Spleen (tissue), 7 donors: ENCODE results near the gene NCS1.

Source experiments
- CTCF ChIP-seq, 11 experiments: fragments of 200-600 bp in 7 of 11; fragments of 450-650 bp in 4 of 11; sonication (generic) in 4 of 11; IDR thresholded peaks in 8 of 11; conservative IDR thresholded peaks in 3 of 11; 1 replicate in 7 of 11; 2 replicates in 4 of 11; pipeline versions ENCODE4 v1.4.0 to v1.8.0; 2016 to 2021; ENCODE audit warnings: antibody characterized with exemption in 11 of 11, inconsistent platforms in 4 of 11, mild to moderate bottlenecking in 1 of 11
- POLR2A ChIP-seq, 3 donors: fragments of 450-650 bp; IDR thresholded peaks; one replicate each; pipeline ENCODE4 v1.5.1; 2017; ENCODE audit warnings: antibody characterized with exemption in 3 of 3, mild to moderate bottlenecking in 1 of 3
- donor health status: DM: no; HTN: no; CAD: no; lungs with moderate emphysema.
- donor health status: DM: no; HTN: no; CAD: no.
- donor health status: DM: no; HTN: no; CAD: no.

DNA sequence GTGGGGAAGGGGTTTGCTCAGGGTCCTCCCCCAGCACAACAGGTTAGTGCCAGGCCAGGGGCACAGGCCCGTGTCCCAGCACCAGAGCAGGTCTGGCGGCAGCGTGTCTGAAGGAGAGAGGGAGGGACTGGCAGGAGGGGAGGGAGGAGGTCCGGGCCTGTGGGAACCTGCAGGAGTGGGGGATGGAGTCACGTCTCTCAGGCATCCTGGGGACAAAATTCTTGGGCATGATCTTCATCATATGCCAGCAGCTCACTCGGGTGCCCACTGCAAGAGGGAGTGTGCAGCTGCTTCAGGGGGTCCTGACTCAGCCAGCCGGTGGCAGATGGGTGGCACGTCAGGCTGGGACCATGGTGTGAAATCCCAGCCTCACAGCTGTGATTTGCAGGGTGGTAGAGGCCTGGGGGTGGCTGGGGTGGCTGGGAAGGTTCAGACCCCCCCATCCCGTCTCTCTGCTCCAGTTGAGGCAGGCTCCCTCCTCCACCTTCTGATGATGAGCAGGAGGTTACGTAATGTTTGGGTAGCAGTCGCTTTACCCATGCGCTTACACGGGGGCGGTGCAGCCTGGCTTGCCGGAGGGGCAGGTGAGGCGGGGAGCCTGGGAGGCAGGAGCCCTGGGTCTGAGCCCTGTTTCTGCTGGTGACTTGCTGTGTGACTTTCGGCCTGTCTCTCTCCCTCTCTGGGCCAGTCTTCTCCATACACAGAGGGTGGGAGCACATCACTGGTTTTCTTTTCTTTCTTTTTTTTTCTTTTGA, 40.5 kb downstream of the NCS1 start:
- TF ChIP-seq POLR2A (IDR thresholded peaks at IDR 0.05) (no peak), CTCF (IDR thresholded peaks at IDR 0.05 in 8 of 11, conservative IDR thresholded peaks at IDR 0.05 in 3 of 11) (no peak)
